ENCODE results near the gene PRUNE2.

DNA sequence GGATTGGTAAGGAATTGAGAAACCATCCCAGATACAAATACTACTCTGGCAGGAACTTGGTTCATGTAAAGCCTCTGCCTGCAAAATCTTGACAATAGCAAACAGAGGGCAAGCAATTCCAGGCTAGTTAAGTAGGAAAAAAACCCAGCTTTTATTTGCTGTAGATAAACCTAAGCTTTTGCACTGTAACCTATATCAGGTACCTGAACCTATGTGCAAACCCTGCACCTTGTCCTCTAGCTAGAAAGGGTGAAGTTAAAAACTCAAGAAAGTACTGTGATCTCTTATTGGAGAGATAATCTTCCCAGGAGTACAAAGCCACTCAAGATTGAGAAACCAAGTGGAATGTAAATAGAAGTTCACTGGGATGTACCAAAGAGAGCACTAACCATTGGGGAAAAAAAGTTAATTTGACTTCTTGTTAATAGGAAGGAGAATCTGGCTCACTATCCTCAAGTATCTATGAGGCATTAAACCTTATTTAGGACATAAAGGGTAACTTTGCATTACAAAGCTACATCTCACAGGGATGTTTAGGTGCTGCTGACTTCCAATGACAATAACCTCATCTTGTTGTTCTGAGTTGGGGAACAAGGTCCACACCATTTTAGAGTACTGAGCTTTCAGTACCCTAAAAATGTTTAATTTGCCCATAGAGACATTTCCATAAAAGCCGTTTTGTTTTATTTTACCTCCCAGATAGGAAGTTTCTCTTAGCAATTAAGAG lies 215.5 kb downstream of the PRUNE2 start:
- TF ChIP-seq EZH2 (IDR thresholded peaks at IDR 0.05), result no peak
- no peak for TF ChIP-seq POLR2AphosphoS5 (IDR thresholded peaks at IDR 0.05; ENCODE audit: borderline replicate concordance, low read depth, low read length)
